Adrenal gland (tissue), 12 donors: Measurements from ENCODE around the gene SBF2. TPM values are rescaled to one million over a fixed set of nuclear protein-coding genes. Genes with fewer than 3 reads are reported as not detected.

ENCODE experiments used
- DNase-seq, 7 donors: peaks; one replicate each; pipeline ENCODE4 v3.0.0-alpha.2; 2019 to 2020
- H3K27ac ChIP-seq, 5 donors: fragments of 200-600 bp; sonication (generic) in 4 of 5; 1 replicate in 3 of 5; 2 replicates in 2 of 5; pipeline versions ENCODE4 v1.5.1 to v1.8.0; 2016 to 2020; ENCODE audit warnings: mild to moderate bottlenecking in 1 of 5
- H3K27me3 ChIP-seq: fragments of 200-600 bp; 2 replicates; pipeline ENCODE4 v1.8.0; 2021
- H3K36me3 ChIP-seq, 2 donors: fragments of 200-600 bp; replicated peaks in 1 of 2; 1 replicate in 1 of 2; 2 replicates in 1 of 2; pipeline versions ENCODE4 v1.5.1 to v1.8.0; 2018 to 2022
- H3K4me1 ChIP-seq, 2 donors: fragments of 200-600 bp; replicated peaks in 1 of 2; 1 replicate in 1 of 2; 2 replicates in 1 of 2; pipeline versions ENCODE4 v1.5.1 to v1.8.0; 2018 to 2021
- H3K4me3 ChIP-seq, 4 donors: fragments of 200-600 bp; sonication (generic) in 3 of 4; one replicate each; pipeline ENCODE4 v1.5.1; 2016 to 2018
- H3K9me3 ChIP-seq, 3 donors: fragments of 200-600 bp; sonication (generic) in 1 of 3; replicated peaks in 1 of 3; 1 replicate in 2 of 3; 2 replicates in 1 of 3; pipeline versions ENCODE4 v1.5.1 to v1.8.0; 2016 to 2021
- POLR2A ChIP-seq, 2 donors: fragments of 450-650 bp; IDR thresholded peaks; one replicate each; pipeline ENCODE4 v1.6.1; 2017; ENCODE audit warnings: antibody characterized with exemption in 2 of 2, mild to moderate bottlenecking in 2 of 2, moderate library complexity in 1 of 2
- WGBS, 4 donors: extraction: QIAGEN DNeasy Blood & Tissue Kit in 2 of 4; methylation state at CpG; one replicate each; pipeline versions ENCODE4 v1.1.5 to v1.1.7; 2013 to 2017; 5-methylcytosine and 5-hydroxymethylcytosine counted together
- intact Hi-C, 2 donors: fragments of 100-400 bp; cut with DNase I; formaldehyde crosslinking; loops; one replicate each; pipeline versions ENCODE4 v1.14.1 to v1.15.0; 2022 to 2023
- polyA plus RNA-seq, 3 donors: library from polyadenylated mRNA; stranded (reverse); fragments of 200-250 nt in 2 of 3; fragments of 350-450 nt in 1 of 3; fragmentation: Illumina TruSeq in 1 of 3; extraction: RNeasy Lipid Tissue Mini Kit (QIAGEN cat#74804) in 1 of 3; gene quantifications; one replicate each; pipeline ENCODE4 v1.2.3, GENCODE V29; 2013 to 2014
- total RNA-seq, 9 donors: library from RNA; depleted of rRNA in 4 of 9; stranded (reverse); fragments of >200 nt in 4 of 9; fragments of 120-200 nt in 1 of 9; fragmentation: NEBNext Ultra II Directional in 1 of 9; extraction: Animal tissue kit (Norgen Biotek cat#: 25700) in 1 of 9; gene quantifications; one replicate each; pipeline versions ENCODE4 v1.1.0 to v1.2.4, GENCODE V29; 2013 to 2023
- TF ChIP-seq, protein P1 (sequence below), 6 experiments: fragments of 450-650 bp in 4 of 6; fragments of 200-600 bp in 2 of 6; sonication (generic) in 1 of 6; IDR thresholded peaks; 1 replicate in 5 of 6; 2 replicates in 1 of 6; pipeline versions ENCODE4 v1.5.1 to v1.8.0; 2016 to 2021; ENCODE audit warnings: antibody characterized with exemption in 6 of 6, mild to moderate bottlenecking in 2 of 6, moderate library complexity in 1 of 6
- donor health status: healthy with polysubstance abuse.
- donor health status: Bipolar disorder and iron deficiency.
- donor health status: DM: yes; HTN: yes; CAD: no.
- donor health status: DM: no; HTN: no; CAD: no.
- donor health status: DM: no; HTN: no; CAD: no.
- donor health status: DM: yes; HTN: yes; CAD: no.

Gene SBF2
- total and polyA plus RNA-seq, 12 donors = 12.5 to 66.7 (median 38.0) TPM

DNA sequence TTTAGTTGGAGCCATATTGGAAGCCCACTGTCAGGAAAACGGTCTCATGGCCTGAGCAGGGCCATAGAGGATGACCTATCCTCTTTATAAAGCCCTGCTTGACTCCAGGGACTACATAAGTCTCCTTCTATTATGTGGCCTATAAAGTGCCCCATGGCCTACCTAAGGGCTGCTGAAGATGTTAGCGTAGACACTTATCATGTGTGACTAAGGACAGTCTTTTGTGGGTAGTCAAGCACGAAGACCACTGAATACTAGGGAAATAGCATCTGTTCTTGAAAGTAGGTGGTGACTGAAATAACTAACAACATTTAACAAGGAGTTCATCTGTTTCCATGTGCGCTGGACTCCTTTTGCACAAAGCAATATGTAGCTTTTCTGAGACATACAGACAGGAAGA is 513.1 kb downstream of the SBF2 start:
- H3K4me3 ChIP-seq = no peak overlapping the region
- DNase-seq = no peak
- no peak for TF ChIP-seq POLR2A (IDR thresholded peaks at IDR 0.05)
- TF ChIP-seq, protein P1, sequence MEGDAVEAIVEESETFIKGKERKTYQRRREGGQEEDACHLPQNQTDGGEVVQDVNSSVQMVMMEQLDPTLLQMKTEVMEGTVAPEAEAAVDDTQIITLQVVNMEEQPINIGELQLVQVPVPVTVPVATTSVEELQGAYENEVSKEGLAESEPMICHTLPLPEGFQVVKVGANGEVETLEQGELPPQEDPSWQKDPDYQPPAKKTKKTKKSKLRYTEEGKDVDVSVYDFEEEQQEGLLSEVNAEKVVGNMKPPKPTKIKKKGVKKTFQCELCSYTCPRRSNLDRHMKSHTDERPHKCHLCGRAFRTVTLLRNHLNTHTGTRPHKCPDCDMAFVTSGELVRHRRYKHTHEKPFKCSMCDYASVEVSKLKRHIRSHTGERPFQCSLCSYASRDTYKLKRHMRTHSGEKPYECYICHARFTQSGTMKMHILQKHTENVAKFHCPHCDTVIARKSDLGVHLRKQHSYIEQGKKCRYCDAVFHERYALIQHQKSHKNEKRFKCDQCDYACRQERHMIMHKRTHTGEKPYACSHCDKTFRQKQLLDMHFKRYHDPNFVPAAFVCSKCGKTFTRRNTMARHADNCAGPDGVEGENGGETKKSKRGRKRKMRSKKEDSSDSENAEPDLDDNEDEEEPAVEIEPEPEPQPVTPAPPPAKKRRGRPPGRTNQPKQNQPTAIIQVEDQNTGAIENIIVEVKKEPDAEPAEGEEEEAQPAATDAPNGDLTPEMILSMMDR (IDR thresholded peaks at IDR 0.05) = no peak
- H3K4me1 ChIP-seq = no peaks in the 10 kb centered on the region
- H3K36me3 ChIP-seq = peaks cover 0 to 42% of the 10 kb centered on the region in 2 donors
- H3K9me3 ChIP-seq = no peaks in the 10 kb centered on the region
- H3K27ac ChIP-seq = no peak overlapping the region
- 94 to 98% (median 96%) methylated on average over 4 of the region's 4 CpGs for WGBS, 4 donors
- intact Hi-C loops = no loop called here
- no peaks in the 10 kb centered on the region for H3K27me3 ChIP-seq

DNA sequence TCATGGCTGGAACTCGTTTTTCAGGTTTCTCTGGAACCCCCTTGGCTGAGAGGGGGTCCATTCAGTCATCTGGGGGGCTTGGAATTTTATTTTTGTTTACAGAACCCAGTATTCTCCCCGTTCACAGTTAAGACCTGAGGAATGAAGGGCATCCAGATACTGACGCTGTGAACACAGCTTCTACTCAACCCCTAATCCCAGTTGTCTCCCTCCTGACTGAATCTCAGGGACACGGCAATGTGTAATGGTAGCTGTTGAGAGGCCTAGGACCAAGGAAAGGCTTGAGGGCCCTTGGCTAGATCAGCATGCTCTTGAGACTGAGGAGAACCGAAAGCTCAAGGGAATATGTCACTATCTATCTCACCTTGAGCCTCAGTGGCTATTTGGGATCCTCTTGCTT is 516.5 kb downstream of the SBF2 start:
- intact Hi-C loops = no loop called here
- peaks cover 0 to 9% of the 10 kb centered on the region in 2 donors for H3K4me1 ChIP-seq
- DNase-seq = no peak
- TF ChIP-seq POLR2A (IDR thresholded peaks at IDR 0.05) = no peak
- TF ChIP-seq, protein P1 (IDR thresholded peaks at IDR 0.05) = no peak
- no peak overlapping the region for H3K27ac ChIP-seq
- H3K27me3 ChIP-seq = no peaks in the 10 kb centered on the region
- no peak overlapping the region for H3K4me3 ChIP-seq
- peaks cover 0 to 23% of the 10 kb centered on the region in 2 donors for H3K36me3 ChIP-seq
- WGBS, 4 donors = 93 to 99% (median 96%) methylated on average over 5 of the region's 5 CpGs
- no peaks in the 10 kb centered on the region for H3K9me3 ChIP-seq

DNA sequence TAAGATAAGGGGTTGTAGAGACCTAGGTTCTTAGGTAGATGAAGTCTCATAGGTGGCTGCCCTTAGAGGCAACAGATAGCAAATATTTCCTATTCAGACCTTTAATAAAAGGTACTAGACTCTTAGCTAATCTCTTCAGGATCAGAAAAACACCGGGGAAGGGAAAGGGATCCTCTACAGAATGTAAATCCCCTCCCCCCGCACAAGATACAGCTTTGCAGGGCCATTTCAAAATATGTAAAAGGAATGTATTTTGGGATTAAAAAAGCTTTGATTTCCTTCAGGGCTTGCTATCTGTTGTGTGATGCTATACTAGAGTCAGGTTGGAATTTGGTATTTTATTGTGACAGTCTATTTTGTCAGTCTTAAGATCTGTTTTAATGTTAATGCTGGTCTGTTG is 517.0 kb downstream of the SBF2 start:
- DNase-seq = no peak
- Histone ChIP-seq H3K4me1 (peaks cover 0 to 9% of the 10 kb centered on the region in 2 donors), H3K27ac (no peak overlapping the region), H3K27me3 (no peaks in the 10 kb centered on the region), H3K36me3 (peaks cover 0 to 23% of the 10 kb centered on the region in 2 donors), H3K4me3 (no peak overlapping the region), H3K9me3 (no peaks in the 10 kb centered on the region)
- 74 to 91% (median 88%) methylated on average over 2 of the region's 2 CpGs for WGBS, 4 donors
- intact Hi-C loops = no loop called here
- TF ChIP-seq POLR2A (IDR thresholded peaks at IDR 0.05) = no peak
- TF ChIP-seq, protein P1 (IDR thresholded peaks at IDR 0.05) = no peak

DNA sequence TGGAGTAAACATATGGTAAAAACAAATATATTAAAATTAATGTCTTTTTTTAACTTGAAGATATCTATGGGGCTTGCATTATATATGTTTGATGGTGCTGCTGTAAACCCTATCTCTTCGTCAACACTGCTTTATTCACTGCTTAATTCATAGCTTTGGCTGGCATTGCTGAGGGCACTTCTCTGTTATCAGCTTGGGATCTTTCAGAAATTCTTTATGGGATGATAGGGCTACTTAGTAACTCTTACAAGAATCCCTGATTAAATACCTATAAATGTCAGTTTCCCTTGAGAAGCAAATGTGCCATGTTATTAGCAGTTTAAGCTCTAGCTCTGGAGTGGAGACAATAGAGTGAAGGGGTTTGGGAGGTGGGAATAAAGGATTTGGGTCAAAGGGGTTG is 517.8 kb downstream of the SBF2 start:
- peaks cover under 1 to 9% of the 10 kb centered on the region in 2 donors for H3K4me1 ChIP-seq
- H3K27me3 ChIP-seq = no peaks in the 10 kb centered on the region
- H3K27ac ChIP-seq = no peak overlapping the region
- DNase-seq = no peak
- WGBS, 4 donors = 92 to 100% (median 96%) methylated on average over 1 of the region's 1 CpG
- no peak overlapping the region for H3K4me3 ChIP-seq
- H3K36me3 ChIP-seq = peaks cover 0 to 20% of the 10 kb centered on the region in 2 donors
- intact Hi-C loops = no loop called here
- TF ChIP-seq POLR2A (IDR thresholded peaks at IDR 0.05) = no peak
- TF ChIP-seq, protein P1 (IDR thresholded peaks at IDR 0.05) = no peak
- H3K9me3 ChIP-seq = no peaks in the 10 kb centered on the region
